Loucy (cell line): ENCODE measurements around the gene USP33.

Experiments used
- CTCF ChIP-seq: fragments of 200-600 bp; sonication (generic); conservative IDR thresholded peaks from 2 replicates; pipeline ENCODE4 v1.5.1; 2014; ENCODE audit warnings: mild to moderate bottlenecking, antibody characterized with exemption, low read length
- EZH2phosphoT487 ChIP-seq: fragments of 200-600 bp; IDR thresholded peaks from 2 replicates; pipeline ENCODE4 v1.6.1; 2018; ENCODE audit warnings: antibody characterized with exemption, mild to moderate bottlenecking, moderate library complexity, borderline replicate concordance

DNA sequence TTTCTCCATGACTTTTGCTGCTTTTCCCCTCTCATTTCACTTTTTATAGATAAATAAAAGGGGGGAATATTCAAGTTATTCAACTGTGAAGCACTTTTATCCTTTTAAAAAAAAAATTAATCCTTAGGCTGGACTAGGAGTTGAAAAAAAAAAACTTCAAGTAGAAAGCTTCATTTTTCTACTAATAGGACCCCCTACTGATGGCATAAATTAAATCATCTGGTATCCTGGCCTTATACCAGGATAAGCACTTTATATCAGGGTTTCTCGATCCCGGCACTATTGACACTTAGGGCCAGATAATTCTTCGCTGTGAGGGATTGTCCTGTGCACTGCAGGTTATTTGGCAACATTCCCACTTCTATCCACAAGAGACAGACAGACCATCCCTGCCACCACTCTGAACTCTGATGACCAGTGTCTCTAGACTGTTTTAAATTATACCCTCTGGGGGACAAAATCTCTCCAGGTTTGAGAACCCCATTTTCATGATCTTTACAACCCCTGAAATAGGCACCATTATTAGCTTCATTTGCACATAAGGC lies 17.6 kb downstream of the USP33 start:
- TF ChIP-seq CTCF: no peak
- TF ChIP-seq EZH2phosphoT487: no peak
